Fibroblast of pulmonary artery (primary cell): ENCODE measurements around the gene ARHGAP6.

ENCODE experiments used
- DNase-seq: peaks from one replicate; pipeline ENCODE4 v3.0.0-alpha.2; 2010; ENCODE audit warnings: low read depth
- H3K4me3 ChIP-seq: replicated peaks from 2 replicates; pipeline ENCODE4 v1.5.1; 2011; ENCODE audit warnings: low read depth, mild to moderate bottlenecking, control low read depth, low read length, moderate library complexity
- CTCF ChIP-seq: IDR thresholded peaks from 2 replicates; pipeline ENCODE4 v1.5.1; 2011; ENCODE audit warnings: mild to moderate bottlenecking, control low read depth, low read length, inconsistent platforms; ENCODE audit errors: missing control alignments

Gene ARHGAP6

GRCh38 chrX:11097933-11098332 is 567.8 kb downstream of the ARHGAP6 start:
- DNase-seq: no peak
- TF ChIP-seq CTCF: no peak
- no peak overlapping the region for H3K4me3 ChIP-seq

GRCh38 chrX:11089802-11090201 is 575.9 kb downstream of the ARHGAP6 start:
- TF ChIP-seq CTCF: no peak
- no peak for DNase-seq
- no peak overlapping the region for H3K4me3 ChIP-seq
